Measurements from ENCODE around the gene DDAH1. TPM values are rescaled to one million over a fixed set of nuclear protein-coding genes. Genes with fewer than 3 reads are reported as not detected.

DDAH1 gene
- total and polyA plus RNA-seq, 2 of the 8 experiments (the other 6 are each of a cell fraction or from before 2014, with no cell fraction given) = 22.8 to 54.5 TPM

GRCh38 chr1:85417876-85418275 lies 47.1 kb downstream of the DDAH1 start:
- Histone ChIP-seq H3K56ac (replicated peaks; ENCODE audit: insufficient read length, low read depth, low read length) (no peak overlapping the region), H2BK5ac (ENCODE audit: low read depth, low read length) (no peak overlapping the region), H2BK15ac (ENCODE audit: low read length) (no peak overlapping the region), H3K4me2 (ENCODE audit: insufficient read depth in 1 of 2, low read depth in 2 of 2, low read length in 2 of 2) (no peak overlapping the region), H3K4me3 (ENCODE audit: extremely low read depth in 1 of 4, insufficient read depth in 2 of 4, low read depth in 3 of 4, low read length in 4 of 4) (no peak overlapping the region), H4K91ac (replicated peaks; ENCODE audit: insufficient read length, low read length) (no peak overlapping the region), H3K23me2 (ENCODE audit: low read depth, low read length) (no peaks in the 10 kb centered on the region), H4K5ac (ENCODE audit: insufficient read length, low read depth, low read length) (no peak overlapping the region), H3K36me3 (ENCODE audit: control insufficient read depth in 2 of 4, insufficient read depth in 4 of 4, low read length in 3 of 4) (no peaks in the 10 kb centered on the region), H3K9me3 (ENCODE audit: insufficient read depth in 2 of 2, low read depth in 1 of 2, low read length in 1 of 2) (peaks cover 9 to 11% of the 10 kb centered on the region in 2 experiments; a peak in 3 of 4 replicates), H2AK5ac (ENCODE audit: low read depth, low read length) (no peak overlapping the region), H4K8ac (ENCODE audit: extremely low read depth, insufficient read depth, low read length) (no peak overlapping the region), H2BK12ac (ENCODE audit: low read depth, low read length) (no peak overlapping the region), H2BK20ac (ENCODE audit: low read length) (no peak overlapping the region), H3K27me3 (replicated peaks in 1 of 4; ENCODE audit: control insufficient read depth in 3 of 4, extremely low read depth in 1 of 4, insufficient read depth in 3 of 4, low read length in 3 of 4) (no peaks in the 10 kb centered on the region), H3K4me1 (replicated peaks in 1 of 4; ENCODE audit: control insufficient read depth in 3 of 4, insufficient read depth in 4 of 4, low read length in 3 of 4) (peaks cover 0 to 2% (median 0%) of the 10 kb centered on the region in 4 experiments; a peak in 3 of 7 replicates), H3K14ac (ENCODE audit: insufficient read length) (no peak overlapping the region), H3K9ac (replicated peaks in 1 of 4; ENCODE audit: extremely low read depth in 1 of 4, low read depth in 3 of 4, low read length in 3 of 4) (no peak overlapping the region), H2AFZ (ENCODE audit: low read length) (no peak overlapping the region), H3K79me1 (ENCODE audit: low read depth, low read length) (no peaks in the 10 kb centered on the region), H3K4ac (replicated peaks; ENCODE audit: insufficient read length, low read depth, low read length) (no peak overlapping the region), H3K79me2 (ENCODE audit: control insufficient read depth in 1 of 2, insufficient read depth in 2 of 2, low read length in 2 of 2) (no peaks in the 10 kb centered on the region; a peak in 1 of 4 replicates), H3K18ac (ENCODE audit: extremely low read depth, low read length) (no peak overlapping the region), H4K20me1 (replicated peaks in 1 of 2; ENCODE audit: control insufficient read depth in 1 of 2, insufficient read depth in 2 of 2, low read length in 2 of 2) (no peaks in the 10 kb centered on the region), H2BK120ac (replicated peaks; ENCODE audit: low read depth, low read length) (no peak overlapping the region), H3K23ac (ENCODE audit: insufficient read length) (no peak overlapping the region), H3K27ac (ENCODE audit: low read depth, low read length) (no peak overlapping the region)
- DNase-seq (ENCODE audit: low read depth in 1 of 2, low spot score in 2 of 2) (no peak), FAIRE-seq (no peak)
- WGBS, 2 experiments (ENCODE audit: extremely low coverage in 1 of 2, insufficient coverage in 1 of 2, insufficient read length in 1 of 2, insufficient replicate concordance in 2 of 2, low coverage in 1 of 2, low lambda C conversion rate in 2 of 2, missing lambda C conversion rate in 1 of 2) = 90% methylated on average over 3 of the region's 3 CpGs; no CpG with 5 or more reads in 1 of the 2 experiments
- CTCF ChIA-PET (ENCODE audit: partially characterized antibody) = interaction anchor here (0.6 to 1.9 kb wide), 5 partner anchors 18 to 95 kb away, joined by 3 to 4 read pairs (median 4); no protein-coding TSS in a partner anchor
- POLR2A ChIA-PET (ENCODE audit: partially characterized antibody) = interaction anchor here (1.0 kb wide), 1 partner anchor 13 kb away, joined by 3 read pairs; no protein-coding TSS in a partner anchor
- TF ChIP-seq SP1 (IDR thresholded peaks at IDR 0.05; ENCODE audit: low read depth, low read length) (no peak), TAF1 (IDR thresholded peaks at IDR 0.05; ENCODE audit: low read depth, low read length) (no peak), PHF8 (conservative IDR thresholded peaks at IDR 0.05; ENCODE audit: low read depth, low read length) (no peak), SP4 (IDR thresholded peaks at IDR 0.05; ENCODE audit: low read length) (no peak), POU5F1 (IDR thresholded peaks at IDR 0.05; ENCODE audit: low read depth, low read length) (no peak), CREB1 (IDR thresholded peaks at IDR 0.05) (no peak), KDM1A (IDR thresholded peaks at IDR 0.05; ENCODE audit: borderline replicate concordance, low read length) (no peak), SUZ12 (IDR thresholded peaks at IDR 0.05; ENCODE audit: low read length) (no peak), GABPA (IDR thresholded peaks at IDR 0.05; ENCODE audit: borderline replicate concordance, insufficient read depth, low read length) (no peak), POLR2AphosphoS5 (IDR thresholded peaks at IDR 0.05; ENCODE audit: low read depth, low read length) (no peak)
